GM13977 (cell line): ENCODE data around the gene CHSY1.

ENCODE experiments used
- DNase-seq: peaks from one replicate; pipeline ENCODE4 v3.0.0; 2012; ENCODE audit warnings: low spot score
- in situ Hi-C: fragments of 300-500 bp; cut with MboI; formaldehyde crosslinking; loops from one replicate; pipeline ENCODE4 v1.12.0; 2022; ENCODE audit warnings: low sequenced_read_pairs, low pct_unique_long_range_greater_than_20kb, mixed read lengths, inconsistent platforms; ENCODE audit not compliant: unreplicated experiment
- TF ChIP-seq, protein P1 (sequence below): IDR thresholded peaks from 2 replicates; pipeline ENCODE4 v1.5.1; 2012; ENCODE audit warnings: mild to moderate bottlenecking, control low read depth; ENCODE audit not compliant: insufficient read depth; ENCODE audit errors: extremely low read depth, missing control alignments

CHSY1 gene

DNA sequence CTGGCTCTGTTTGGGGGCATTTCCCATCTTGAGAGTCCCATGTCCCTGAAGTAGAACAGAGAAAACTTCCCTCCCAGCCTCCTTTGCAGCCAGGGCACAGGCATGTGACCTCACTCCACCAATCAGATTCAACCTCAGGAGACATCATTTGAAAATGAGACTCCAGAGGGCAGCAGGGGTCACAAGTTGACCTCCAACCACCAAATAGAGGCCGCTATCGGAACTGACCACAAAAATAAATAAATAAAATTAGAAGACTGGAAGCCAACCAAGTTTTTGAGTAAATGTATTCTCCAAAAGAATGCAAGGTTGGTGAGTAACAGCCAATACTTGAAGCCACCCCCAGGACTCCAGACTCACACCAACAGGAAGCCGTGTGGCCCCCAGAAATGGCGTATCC, 106.5 kb downstream of the CHSY1 start:
- TF ChIP-seq, protein P1, sequence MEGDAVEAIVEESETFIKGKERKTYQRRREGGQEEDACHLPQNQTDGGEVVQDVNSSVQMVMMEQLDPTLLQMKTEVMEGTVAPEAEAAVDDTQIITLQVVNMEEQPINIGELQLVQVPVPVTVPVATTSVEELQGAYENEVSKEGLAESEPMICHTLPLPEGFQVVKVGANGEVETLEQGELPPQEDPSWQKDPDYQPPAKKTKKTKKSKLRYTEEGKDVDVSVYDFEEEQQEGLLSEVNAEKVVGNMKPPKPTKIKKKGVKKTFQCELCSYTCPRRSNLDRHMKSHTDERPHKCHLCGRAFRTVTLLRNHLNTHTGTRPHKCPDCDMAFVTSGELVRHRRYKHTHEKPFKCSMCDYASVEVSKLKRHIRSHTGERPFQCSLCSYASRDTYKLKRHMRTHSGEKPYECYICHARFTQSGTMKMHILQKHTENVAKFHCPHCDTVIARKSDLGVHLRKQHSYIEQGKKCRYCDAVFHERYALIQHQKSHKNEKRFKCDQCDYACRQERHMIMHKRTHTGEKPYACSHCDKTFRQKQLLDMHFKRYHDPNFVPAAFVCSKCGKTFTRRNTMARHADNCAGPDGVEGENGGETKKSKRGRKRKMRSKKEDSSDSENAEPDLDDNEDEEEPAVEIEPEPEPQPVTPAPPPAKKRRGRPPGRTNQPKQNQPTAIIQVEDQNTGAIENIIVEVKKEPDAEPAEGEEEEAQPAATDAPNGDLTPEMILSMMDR = no peak
- in situ Hi-C loops = no loop called here
- no peak for DNase-seq

DNA sequence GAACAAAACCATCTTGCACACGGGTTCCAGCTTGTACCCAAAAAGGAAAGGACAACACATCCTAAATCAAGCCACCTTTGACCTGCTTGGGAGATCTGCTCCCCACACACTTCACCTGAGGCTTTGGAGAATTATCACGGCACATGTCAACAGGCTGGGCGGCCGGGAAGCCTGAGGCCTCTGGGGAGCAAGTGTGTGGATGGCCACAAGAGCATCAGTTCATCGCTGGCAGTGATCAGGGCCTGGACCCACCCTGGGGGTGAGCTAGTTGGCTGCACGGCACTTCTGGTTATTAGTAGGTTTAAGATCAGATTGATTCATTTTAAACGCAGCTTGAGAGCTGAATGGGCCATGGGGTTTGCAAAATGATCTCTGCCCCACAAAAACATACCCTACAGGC, 108.5 kb downstream of the CHSY1 start:
- no peak for DNase-seq
- in situ Hi-C loops = no loop called here
- TF ChIP-seq, protein P1 = no peak

DNA sequence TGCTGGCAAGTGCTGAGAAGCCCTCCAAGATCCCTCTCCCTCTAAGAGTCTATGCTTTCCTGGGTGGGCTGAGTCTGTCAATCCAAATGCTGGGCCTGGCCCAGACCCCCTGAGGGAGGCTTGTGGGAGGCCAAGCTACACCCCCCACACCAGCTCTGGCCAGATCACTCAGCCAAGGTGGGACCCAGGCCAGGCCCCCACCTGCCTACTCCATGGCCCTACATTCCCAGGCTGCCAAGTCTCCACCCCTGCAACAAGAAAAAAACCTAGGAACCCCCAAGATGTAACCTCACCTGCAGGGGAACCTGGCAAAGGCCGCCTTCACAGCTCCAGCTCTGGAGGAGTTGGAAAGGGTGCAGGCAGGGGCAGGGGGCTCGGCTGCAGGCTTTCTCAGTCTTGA, 109.1 kb downstream of the CHSY1 start:
- in situ Hi-C loops = no loop called here
- TF ChIP-seq, protein P1 = no peak
- no peak for DNase-seq

DNA sequence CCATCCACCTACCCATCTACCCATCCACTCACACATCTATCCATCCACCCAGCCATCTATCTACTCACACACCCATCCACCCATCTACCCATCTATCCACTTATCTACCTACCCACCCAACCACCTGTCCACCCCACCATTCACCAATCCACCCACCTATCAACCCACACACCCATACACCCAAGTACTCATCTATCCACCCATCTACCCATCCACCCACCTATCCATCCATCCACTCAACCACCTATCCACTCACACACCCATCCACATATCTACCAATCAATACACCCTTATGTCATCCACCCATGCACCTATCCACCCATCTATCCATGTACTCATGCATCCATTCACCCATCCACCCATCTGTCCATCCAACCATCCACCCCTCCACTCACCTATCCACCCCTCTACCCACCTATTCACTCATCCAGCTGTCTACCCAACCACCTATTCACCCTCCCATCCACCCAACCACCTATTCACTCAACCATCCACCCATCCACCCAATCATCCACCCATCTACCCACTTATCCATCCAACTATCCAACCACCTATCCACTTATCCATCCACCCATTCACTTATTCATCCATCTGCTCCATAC, 109.8 kb downstream of the CHSY1 start:
- TF ChIP-seq, protein P1 = no peak
- DNase-seq = no peak
- in situ Hi-C loops = no loop called here

DNA sequence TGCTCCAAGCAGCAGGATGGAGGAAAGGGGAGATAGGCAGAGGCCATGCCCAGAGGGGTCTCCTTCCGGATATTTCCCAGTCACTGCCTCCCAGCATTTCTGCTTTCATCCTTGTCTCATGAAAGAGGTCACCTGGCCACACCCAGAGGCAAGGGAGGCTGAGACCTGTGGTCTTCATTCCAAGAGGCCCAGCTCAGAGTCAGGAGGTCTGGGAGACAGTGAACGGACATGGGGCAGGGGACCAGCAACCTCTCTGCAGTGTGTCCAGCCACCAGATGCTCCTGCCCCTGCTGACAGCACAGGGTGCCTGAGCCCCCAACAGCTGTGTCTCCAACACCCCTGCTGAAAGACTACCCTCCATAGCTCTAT, 111.2 kb downstream of the CHSY1 start:
- no peak for DNase-seq
- in situ Hi-C loops = no loop called here
- TF ChIP-seq, protein P1 = no peak

DNA sequence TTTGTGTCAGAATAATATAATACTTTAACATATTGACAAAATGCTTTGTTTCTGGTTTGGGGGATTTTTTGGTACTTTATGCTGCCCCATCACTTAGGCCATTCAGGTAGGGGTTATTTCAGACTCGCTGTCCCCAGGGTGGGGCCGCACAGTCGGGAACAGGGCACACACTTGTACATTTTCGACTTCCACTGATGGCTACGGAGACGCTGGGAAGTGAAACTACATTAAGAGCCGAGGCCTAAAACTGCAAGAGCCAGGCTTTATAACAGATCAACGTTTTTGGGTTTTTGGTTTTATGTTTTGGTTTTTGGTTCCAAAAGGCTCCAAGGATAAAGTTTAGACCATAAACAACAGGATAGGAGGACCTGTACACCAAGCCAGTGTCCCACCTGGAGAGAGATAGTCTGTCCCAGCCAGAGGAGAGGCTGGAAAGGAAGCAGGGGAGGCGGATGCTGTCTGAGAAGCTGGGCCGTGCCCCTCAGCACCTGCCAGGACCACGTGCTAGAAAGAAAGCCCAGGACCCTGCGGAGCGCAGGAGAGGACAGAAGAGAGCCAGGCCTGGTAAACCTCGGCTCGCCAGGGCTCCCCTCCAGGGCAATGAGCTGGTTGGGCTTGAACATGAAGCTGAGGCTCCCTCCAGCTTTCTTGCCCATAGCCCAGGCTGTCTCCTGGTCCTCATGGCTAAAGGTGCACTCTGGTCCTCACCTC, 111.7 kb downstream of the CHSY1 start:
- TF ChIP-seq, protein P1 = no peak
- no peak for DNase-seq

More for the DNA sequence above, 111.7 kb downstream of the CHSY1 start:
- in situ Hi-C loops = no loop called here
